GM13977 (cell line): ENCODE data around the gene DRG1.

Source experiments
- DNase-seq: peaks from one replicate; pipeline ENCODE4 v3.0.0; 2012; ENCODE audit warnings: low spot score
- CTCF ChIP-seq: IDR thresholded peaks from 2 replicates; pipeline ENCODE4 v1.5.1; 2012; ENCODE audit warnings: mild to moderate bottlenecking, control low read depth; ENCODE audit not compliant: insufficient read depth; ENCODE audit errors: extremely low read depth, missing control alignments
- in situ Hi-C: fragments of 300-500 bp; cut with MboI; formaldehyde crosslinking; loops from one replicate; pipeline ENCODE4 v1.12.0; 2022; ENCODE audit warnings: low sequenced_read_pairs, low pct_unique_long_range_greater_than_20kb, mixed read lengths, inconsistent platforms; ENCODE audit not compliant: unreplicated experiment

DRG1 gene

GRCh38 chr22:31440681-31441080 lies 41.3 kb downstream of the DRG1 start:
- in situ Hi-C loops: no loop called here
- TF ChIP-seq CTCF: no peak
- no peak for DNase-seq

- no peak for TF ChIP-seq CTCF
- no peak for DNase-seq
- in situ Hi-C loops: no loop called here
These were observed 42.2 kb downstream of the DRG1 start for GRCh38 chr22:31441652-31442051.

- in situ Hi-C loops: no loop called here
- no peak for DNase-seq
- TF ChIP-seq CTCF: no peak
These were observed 43.5 kb downstream of the DRG1 start for GRCh38 chr22:31442768-31443489.

GRCh38 chr22:31443516-31443915 lies 44.1 kb downstream of the DRG1 start:
- no peak for TF ChIP-seq CTCF
- in situ Hi-C loops: no loop called here

GRCh38 chr22:31445642-31446041 lies 46.2 kb downstream of the DRG1 start:
- no peak for DNase-seq
- in situ Hi-C loops: no loop called here

More at GRCh38 chr22:31443516-31443915, 44.1 kb downstream of the DRG1 start:
- DNase-seq: no peak

GRCh38 chr22:31446208-31446607 lies 46.8 kb downstream of the DRG1 start:
- TF ChIP-seq CTCF: no peak
- in situ Hi-C loops: no loop called here
- DNase-seq: no peak

More at GRCh38 chr22:31445642-31446041, 46.2 kb downstream of the DRG1 start:
- no peak for TF ChIP-seq CTCF
